Measurements from ENCODE around the gene PLPP7.

The PLPP7 gene

GRCh38 chr9:131264231-131264630 lies 25.3 kb upstream of the PLPP7 start:
- peak overlapping the region in 7 of 21 experiments; percentile 6 to 69 (median 43) for H3K27ac ChIP-seq
- no peak overlapping the region for H3K4me3 ChIP-seq

- Histone ChIP-seq H3K27ac (peak overlapping the region in 13 of 21 experiments; percentile 1 to 98 (median 33)), H3K4me3 (no peak overlapping the region)
Observed at GRCh38 chr9:131266266-131267229, 23.0 kb upstream of the PLPP7 start.

DNA sequence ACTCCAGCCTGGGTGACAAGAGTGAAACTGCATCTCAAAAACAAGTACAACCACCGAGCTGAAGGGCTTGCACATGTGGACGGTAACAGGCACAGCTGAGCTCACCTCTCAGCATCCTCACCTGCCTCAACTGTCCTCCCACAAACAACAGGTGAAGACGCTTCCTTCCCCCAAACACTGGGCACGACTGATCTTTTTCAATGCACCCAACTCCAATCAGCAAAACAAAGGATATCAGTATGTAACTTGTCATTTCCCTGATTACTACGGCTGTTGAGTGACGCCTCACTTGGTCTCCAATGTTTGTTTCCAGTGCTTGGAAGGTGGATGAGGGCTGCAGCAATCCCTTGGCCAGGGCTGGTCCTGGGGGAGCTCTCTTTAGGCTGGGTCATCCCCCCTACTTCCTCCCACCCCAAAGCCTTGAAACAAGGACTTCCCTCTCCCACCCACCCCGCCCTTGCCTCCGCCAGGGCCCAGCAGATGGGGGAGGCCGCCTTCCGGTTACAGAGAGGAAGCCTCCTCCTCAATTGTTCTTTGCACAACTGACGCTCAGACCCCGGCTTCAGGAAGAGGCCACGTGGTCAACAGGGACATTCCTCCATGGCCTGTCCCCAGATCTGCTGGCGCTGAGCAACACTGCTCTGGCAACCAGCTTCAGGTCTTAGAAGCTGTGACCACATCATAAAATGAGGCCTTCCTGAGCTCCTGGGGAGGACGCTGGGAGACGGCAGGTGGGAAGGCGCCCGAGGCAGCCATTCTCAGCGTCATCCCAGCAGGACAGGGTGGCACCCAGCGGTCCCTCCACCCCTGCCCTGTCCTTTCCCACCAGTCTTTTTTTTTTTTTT lies 19.1 kb upstream of the PLPP7 start:
- Histone ChIP-seq H3K27ac (peak overlapping the region in 18 of 21 experiments; percentile 26 to 98 (median 84)), H3K4me3 (peak overlapping the region in 1 of 7 experiments; percentile 9)

GRCh38 chr9:131271016-131271273 lies 18.6 kb upstream of the PLPP7 start:
- peak overlapping the region in 2 of 7 experiments; percentile 9 to 11 for H3K4me3 ChIP-seq
- H3K27ac ChIP-seq = peak overlapping the region in 18 of 21 experiments; percentile 26 to 98 (median 84)

DNA sequence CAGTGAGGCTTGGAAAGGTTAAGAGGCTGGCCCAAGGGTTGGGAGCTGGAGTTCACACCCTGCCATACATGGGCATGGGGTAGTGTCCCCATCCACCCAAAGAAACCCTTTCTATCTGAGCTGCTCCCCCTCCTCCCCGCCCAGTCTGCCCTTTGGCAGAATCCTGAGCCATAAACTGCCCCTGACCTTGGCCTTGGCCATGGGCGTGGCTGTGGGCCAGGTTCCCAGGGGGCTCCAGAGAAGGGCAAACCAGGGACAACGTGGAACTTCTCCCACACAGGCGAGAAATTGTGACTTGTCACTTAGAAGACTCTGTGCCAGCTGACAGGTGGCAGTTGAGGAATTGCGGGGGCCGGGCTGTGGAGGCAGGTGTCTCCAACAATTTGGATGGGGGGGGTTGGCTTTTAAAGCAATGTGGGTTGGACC lies 18.0 kb upstream of the PLPP7 start:
- H3K27ac ChIP-seq = peak overlapping the region in 20 of 21 experiments; percentile 4 to 98 (median 77)
- peak overlapping the region in 3 of 7 experiments; percentile 11 to 76 (median 65) for H3K4me3 ChIP-seq

DNA sequence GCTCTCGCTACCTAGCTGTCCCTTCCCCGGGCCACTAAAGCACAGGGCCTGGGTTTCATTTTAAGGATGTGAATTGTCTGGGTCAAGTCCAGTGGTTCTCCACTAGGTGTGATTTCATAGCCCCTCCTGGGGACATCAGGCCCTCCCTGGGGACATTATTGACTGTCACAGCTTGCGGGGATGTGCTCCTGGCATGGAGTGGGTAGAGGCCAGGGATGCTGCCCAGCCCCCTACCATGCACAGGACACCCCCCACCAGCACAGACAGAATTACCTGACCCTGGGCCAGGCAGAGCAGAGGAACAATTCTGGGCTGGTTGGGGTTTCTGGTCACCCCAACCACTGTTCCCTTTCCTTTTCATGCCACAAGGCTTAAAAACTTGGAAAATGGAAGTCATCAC lies 17.3 kb upstream of the PLPP7 start:
- peak overlapping the region in 20 of 21 experiments; percentile 22 to 98 (median 80) for H3K27ac ChIP-seq
- H3K4me3 ChIP-seq = peak overlapping the region in 3 of 7 experiments; percentile 65 to 76 (median 71)

DNA sequence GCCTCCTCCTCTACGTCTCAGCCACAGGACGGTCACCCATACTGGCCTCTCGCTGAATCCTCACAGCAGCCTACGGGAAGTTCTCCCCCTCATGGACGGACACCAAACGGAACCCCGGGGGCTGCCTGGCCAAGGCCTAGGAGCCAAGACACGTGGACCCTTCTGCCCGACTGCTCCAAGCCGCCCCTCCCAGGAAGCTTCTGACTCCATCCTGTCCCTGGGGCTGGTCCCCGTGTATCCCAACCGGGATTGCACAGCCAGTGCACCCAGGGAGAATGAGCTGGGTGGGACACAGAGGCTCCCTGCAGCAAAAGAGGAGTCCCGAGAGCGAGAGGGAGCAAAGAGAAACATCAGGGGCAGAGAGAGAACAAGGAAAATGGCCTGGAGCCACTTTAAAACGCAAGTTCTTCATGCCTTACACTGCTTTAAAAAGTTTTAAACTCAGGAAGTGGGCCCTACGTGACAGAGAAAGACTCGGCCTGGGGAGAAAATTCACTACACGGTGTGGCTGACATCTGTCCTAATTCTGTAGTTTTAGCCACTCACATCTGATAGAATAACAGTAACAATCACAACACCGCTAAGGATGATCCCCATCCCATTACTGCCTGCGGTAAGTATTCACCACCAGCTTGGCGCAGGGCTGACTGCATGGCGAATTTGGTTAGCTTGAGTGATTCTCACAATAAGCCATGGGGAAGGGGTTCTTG lies 16.2 kb upstream of the PLPP7 start:
- Histone ChIP-seq H3K4me3 (peak overlapping the region; percentile 53 to 76 (median 65)), H3K27ac (peak overlapping the region in 20 of 21 experiments; percentile 22 to 98 (median 84))

GRCh38 chr9:131273856-131274673 lies 15.5 kb upstream of the PLPP7 start:
- H3K4me3 ChIP-seq = peak overlapping the region; percentile 53 to 76 (median 65)
- peak overlapping the region in 20 of 21 experiments; percentile 22 to 98 (median 84) for H3K27ac ChIP-seq

- Histone ChIP-seq H3K27ac (peak overlapping the region; percentile 22 to 98 (median 84)), H3K4me3 (peak overlapping the region; percentile 53 to 76 (median 65))
Observed at GRCh38 chr9:131274674-131275331, 14.7 kb upstream of the PLPP7 start.

- peak overlapping the region; percentile 53 to 76 (median 65) for H3K4me3 ChIP-seq
- H3K27ac ChIP-seq = peak overlapping the region; percentile 22 to 98 (median 84)
Observed at GRCh38 chr9:131275332-131276093, 14.0 kb upstream of the PLPP7 start.

DNA sequence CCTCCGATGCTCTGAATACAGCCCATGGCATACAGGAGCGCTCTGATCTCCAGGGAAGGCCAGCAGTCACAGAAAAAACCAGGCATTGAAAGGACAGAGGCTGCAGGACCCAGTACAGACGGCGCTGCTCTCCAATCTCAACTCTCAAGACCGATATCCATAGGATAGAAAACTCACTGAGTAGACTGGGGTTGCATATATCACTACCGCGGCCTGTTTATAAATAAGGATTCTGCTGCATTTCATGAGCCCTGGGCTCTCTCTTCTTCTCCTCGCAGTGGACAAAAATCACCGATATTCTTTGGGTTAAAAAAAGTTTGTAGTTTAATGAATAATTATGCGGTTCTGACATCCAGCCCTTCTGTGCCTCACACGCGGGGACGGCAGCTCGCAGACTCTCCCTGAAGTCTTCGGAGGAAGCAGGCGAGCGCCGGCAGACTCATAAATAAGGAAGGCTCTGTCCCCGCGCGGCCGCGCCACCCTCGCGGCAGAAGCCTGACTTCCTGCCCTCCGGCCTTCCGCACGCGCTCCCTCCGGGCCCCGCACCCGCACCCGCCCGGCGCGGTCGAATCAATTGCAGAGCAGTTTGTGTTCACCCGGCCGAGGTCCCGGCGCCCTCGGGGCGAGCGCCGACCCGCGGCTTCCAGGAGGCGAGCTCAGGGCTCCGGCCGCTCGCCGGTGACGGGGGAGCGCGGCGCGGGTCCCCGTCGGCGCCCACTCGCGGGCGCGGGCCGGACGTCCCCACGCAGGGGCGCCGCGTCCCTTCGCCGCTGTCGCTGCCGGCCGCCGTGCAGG lies 13.2 kb upstream of the PLPP7 start, which contains the start of gene FAM78A:
FAM78A (minus strand) TSS at position 417 of the 795 bp plus-strand sequence; CDS start at position 86, 331 bp downstream.
- H3K4me3 ChIP-seq = peak within 1 kb of the TSS; percentile 53 to 76 (median 65)
- H3K27ac ChIP-seq = peak within 1 kb of the TSS; percentile 31 to 98 (median 84)

- peak overlapping the region; percentile 29 to 98 (median 83) for H3K27ac ChIP-seq
- H3K4me3 ChIP-seq = peak overlapping the region; percentile 53 to 76 (median 65)
Observed at GRCh38 chr9:131276891-131277286, 12.6 kb upstream of the PLPP7 start.

GRCh38 chr9:131277287-131277909 lies 12.1 kb upstream of the PLPP7 start:
- Histone ChIP-seq H3K27ac (peak overlapping the region; percentile 29 to 98 (median 83)), H3K4me3 (peak overlapping the region; percentile 53 to 76 (median 65))

- H3K4me3 ChIP-seq = peak overlapping the region; percentile 53 to 76 (median 65)
- peak overlapping the region in 17 of 21 experiments; percentile 31 to 98 (median 84) for H3K27ac ChIP-seq
Observed at GRCh38 chr9:131277910-131278701, 11.4 kb upstream of the PLPP7 start.

DNA sequence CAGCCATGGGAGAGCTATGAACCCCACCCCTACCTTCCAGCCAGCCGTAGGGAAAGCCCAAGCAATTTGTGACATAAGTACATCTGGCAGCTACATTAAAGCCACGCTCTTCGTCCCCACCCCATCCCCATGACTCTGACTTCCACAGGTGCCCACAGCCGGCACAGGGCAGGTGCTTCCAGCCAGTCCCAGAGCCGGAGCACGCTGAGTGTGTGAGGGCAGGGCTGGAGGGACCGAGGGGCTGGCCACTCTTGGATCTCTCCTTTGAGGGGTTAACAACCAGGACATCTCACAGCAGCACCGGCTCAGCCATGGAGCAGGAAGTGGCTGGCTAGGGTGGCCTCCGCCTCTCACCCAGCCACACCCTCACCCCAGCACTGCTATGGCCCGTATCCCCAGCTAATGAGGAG lies 10.8 kb upstream of the PLPP7 start:
- Histone ChIP-seq H3K27ac (peak overlapping the region in 9 of 21 experiments; percentile 4 to 98 (median 67)), H3K4me3 (peak overlapping the region in 2 of 7 experiments; percentile 53 to 76)
